Measurements from ENCODE around the gene CCDC146.

DNA sequence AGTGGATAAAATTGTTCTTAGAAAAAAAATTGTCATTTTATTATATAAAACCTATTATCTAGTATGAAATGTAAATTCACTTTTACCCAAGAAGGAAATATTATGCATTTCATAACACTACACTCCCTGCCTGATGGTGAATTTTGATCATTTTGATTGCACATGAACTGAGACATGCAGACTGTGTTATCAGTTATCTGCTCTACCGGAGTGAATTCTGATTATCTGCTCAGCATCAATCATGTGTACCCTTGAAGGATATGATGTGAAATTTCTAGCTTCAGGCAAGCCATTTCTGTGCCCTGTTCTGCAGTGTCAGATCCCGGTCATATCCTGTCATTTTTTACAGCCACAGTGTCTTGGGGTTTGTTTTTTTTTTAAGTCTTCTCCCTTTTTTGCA, 162.2 kb downstream of the CCDC146 start:
- TF ChIP-seq, protein P1, sequence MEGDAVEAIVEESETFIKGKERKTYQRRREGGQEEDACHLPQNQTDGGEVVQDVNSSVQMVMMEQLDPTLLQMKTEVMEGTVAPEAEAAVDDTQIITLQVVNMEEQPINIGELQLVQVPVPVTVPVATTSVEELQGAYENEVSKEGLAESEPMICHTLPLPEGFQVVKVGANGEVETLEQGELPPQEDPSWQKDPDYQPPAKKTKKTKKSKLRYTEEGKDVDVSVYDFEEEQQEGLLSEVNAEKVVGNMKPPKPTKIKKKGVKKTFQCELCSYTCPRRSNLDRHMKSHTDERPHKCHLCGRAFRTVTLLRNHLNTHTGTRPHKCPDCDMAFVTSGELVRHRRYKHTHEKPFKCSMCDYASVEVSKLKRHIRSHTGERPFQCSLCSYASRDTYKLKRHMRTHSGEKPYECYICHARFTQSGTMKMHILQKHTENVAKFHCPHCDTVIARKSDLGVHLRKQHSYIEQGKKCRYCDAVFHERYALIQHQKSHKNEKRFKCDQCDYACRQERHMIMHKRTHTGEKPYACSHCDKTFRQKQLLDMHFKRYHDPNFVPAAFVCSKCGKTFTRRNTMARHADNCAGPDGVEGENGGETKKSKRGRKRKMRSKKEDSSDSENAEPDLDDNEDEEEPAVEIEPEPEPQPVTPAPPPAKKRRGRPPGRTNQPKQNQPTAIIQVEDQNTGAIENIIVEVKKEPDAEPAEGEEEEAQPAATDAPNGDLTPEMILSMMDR (IDR thresholded peaks at IDR 0.05), result no peak
- no peak for TF ChIP-seq POLR2A (IDR thresholded peaks at IDR 0.05)

Data from right lobe of liver (tissue), 4 donors.